Measurements from ENCODE around the gene SEC24B.

Gene SEC24B

GRCh38 chr4:109588176-109588575 lies 154.6 kb downstream of the SEC24B start:
- peak; percentile 62 for DNase-seq

GRCh38 chr4:109589119-109589518 lies 155.5 kb downstream of the SEC24B start:
- no peak for DNase-seq

- no peak for DNase-seq
Observed at GRCh38 chr4:109589605-109590004, 156.0 kb downstream of the SEC24B start.

Data from CD4-positive, alpha-beta T cell treated with Interleukin-6 for 4 hours (primary cell).